ENCODE data around the gene ARID4A. TPM values are rescaled to one million over a fixed set of nuclear protein-coding genes. Genes with fewer than 3 reads are reported as not detected.

The ARID4A gene
- total and polyA plus RNA-seq, 9 of the 15 experiments (the other 6 are each of a cell fraction or from before 2014, with no cell fraction given), result 2.4 to 11.5 (median 8.7) TPM

DNA sequence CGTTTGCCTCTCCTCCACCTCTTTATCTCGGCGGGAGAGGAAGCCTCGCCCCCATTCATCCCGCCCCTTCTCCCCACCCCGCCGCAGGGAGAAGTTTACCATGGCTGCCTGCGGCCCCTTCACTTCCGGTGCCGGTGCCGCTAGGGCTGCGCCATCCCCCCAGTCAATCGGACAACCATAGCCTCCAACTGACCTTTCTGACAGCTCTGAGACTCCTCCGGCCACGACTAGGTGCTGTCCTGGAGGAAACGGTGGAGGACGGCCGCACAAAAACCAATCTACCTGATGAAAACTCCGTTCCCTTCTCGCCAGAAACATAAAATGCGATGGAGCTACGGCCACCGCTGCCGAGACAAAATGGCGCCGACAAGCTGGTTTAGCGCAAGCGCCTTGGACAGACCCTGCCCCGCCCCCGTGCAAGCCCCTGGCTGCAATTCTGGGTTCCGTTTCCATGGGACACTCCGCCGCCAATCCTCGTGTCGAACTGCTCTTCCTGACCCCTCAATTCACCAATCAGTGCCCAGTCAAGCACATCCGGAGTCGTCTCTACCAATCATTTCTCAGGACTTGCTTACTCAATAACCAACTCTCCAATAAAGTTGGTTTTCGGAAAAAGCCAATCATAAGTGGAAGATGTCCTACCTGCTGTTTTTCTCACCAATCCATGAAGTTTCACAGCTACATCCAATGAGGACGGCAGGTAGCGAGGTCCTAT lies 436 bp upstream of the ARID4A start (continued):
- TF ChIP-seq, protein P1, sequence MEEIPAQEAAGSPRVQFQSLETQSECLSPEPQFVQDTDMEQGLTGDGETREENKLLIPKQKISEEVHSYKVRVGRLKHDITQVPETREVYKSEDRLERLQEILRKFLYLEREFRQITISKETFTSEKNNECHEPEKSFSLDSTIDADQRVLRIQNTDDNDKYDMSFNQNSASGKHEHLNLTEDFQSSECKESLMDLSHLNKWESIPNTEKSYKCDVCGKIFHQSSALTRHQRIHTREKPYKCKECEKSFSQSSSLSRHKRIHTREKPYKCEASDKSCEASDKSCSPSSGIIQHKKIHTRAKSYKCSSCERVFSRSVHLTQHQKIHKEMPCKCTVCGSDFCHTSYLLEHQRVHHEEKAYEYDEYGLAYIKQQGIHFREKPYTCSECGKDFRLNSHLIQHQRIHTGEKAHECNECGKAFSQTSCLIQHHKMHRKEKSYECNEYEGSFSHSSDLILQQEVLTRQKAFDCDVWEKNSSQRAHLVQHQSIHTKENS (CRISPR knock-in tag; IDR thresholded peaks at IDR 0.05), result no peak
- TF ChIP-seq TBP (optimal IDR thresholded peaks at IDR 0.05; ENCODE audit: low read depth, low read length) (peak; percentile 55), PHB2 (IDR thresholded peaks at IDR 0.05; ENCODE audit: low read depth) (no peak), SREBF2 (CRISPR knock-in tag; IDR thresholded peaks at IDR 0.05) (no peak), ZFP1 (CRISPR knock-in tag; IDR thresholded peaks at IDR 0.05) (no peak), EZH2 (IDR thresholded peaks at IDR 0.05; ENCODE audit: borderline replicate concordance, low read depth, low read length) (peak; percentile 100), MXI1 (IDR thresholded peaks at IDR 0.05; ENCODE audit: low read depth, low read length) (peak; percentile 80), RFX1 (IDR thresholded peaks at IDR 0.05) (peak; percentile 95), ZC3H11A (IDR thresholded peaks at IDR 0.05; ENCODE audit: low read depth, low read length) (no peak), E2F3 (CRISPR knock-in tag; IDR thresholded peaks at IDR 0.05) (peak; percentile 78), ZNF408 (CRISPR knock-in tag; IDR thresholded peaks at IDR 0.05; ENCODE audit: low read depth) (no peak), STAG1 (CRISPR knock-in tag; IDR thresholded peaks at IDR 0.05; ENCODE audit: borderline replicate concordance) (no peak), CHD4 (IDR thresholded peaks at IDR 0.05; ENCODE audit: insufficient read depth, insufficient replicate concordance, low read depth, low read length, poor library complexity, severe bottlenecking) (no peak), ZNF174 (CRISPR knock-in tag; IDR thresholded peaks at IDR 0.05) (no peak)
- TF ChIP-seq, protein P2, sequence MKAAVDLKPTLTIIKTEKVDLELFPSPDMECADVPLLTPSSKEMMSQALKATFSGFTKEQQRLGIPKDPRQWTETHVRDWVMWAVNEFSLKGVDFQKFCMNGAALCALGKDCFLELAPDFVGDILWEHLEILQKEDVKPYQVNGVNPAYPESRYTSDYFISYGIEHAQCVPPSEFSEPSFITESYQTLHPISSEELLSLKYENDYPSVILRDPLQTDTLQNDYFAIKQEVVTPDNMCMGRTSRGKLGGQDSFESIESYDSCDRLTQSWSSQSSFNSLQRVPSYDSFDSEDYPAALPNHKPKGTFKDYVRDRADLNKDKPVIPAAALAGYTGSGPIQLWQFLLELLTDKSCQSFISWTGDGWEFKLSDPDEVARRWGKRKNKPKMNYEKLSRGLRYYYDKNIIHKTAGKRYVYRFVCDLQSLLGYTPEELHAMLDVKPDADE (conservative IDR thresholded peaks at IDR 0.05; ENCODE audit: control insufficient read depth, low read depth, low read length), result no peak
- TF ChIP-seq, protein P3, sequence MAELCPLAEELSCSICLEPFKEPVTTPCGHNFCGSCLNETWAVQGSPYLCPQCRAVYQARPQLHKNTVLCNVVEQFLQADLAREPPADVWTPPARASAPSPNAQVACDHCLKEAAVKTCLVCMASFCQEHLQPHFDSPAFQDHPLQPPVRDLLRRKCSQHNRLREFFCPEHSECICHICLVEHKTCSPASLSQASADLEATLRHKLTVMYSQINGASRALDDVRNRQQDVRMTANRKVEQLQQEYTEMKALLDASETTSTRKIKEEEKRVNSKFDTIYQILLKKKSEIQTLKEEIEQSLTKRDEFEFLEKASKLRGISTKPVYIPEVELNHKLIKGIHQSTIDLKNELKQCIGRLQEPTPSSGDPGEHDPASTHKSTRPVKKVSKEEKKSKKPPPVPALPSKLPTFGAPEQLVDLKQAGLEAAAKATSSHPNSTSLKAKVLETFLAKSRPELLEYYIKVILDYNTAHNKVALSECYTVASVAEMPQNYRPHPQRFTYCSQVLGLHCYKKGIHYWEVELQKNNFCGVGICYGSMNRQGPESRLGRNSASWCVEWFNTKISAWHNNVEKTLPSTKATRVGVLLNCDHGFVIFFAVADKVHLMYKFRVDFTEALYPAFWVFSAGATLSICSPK (IDR thresholded peaks at IDR 0.05; ENCODE audit: borderline replicate concordance), result no peak
- TF ChIP-seq, protein P4, sequence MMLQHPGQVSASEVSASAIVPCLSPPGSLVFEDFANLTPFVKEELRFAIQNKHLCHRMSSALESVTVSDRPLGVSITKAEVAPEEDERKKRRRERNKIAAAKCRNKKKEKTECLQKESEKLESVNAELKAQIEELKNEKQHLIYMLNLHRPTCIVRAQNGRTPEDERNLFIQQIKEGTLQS (IDR thresholded peaks at IDR 0.05), result peak; percentile 58; the same call in 1 of the 2 replicates
- TF ChIP-seq, protein P4 (CRISPR knock-in tag; conservative IDR thresholded peaks at IDR 0.05), result no peak
- TF ChIP-seq, protein P5, sequence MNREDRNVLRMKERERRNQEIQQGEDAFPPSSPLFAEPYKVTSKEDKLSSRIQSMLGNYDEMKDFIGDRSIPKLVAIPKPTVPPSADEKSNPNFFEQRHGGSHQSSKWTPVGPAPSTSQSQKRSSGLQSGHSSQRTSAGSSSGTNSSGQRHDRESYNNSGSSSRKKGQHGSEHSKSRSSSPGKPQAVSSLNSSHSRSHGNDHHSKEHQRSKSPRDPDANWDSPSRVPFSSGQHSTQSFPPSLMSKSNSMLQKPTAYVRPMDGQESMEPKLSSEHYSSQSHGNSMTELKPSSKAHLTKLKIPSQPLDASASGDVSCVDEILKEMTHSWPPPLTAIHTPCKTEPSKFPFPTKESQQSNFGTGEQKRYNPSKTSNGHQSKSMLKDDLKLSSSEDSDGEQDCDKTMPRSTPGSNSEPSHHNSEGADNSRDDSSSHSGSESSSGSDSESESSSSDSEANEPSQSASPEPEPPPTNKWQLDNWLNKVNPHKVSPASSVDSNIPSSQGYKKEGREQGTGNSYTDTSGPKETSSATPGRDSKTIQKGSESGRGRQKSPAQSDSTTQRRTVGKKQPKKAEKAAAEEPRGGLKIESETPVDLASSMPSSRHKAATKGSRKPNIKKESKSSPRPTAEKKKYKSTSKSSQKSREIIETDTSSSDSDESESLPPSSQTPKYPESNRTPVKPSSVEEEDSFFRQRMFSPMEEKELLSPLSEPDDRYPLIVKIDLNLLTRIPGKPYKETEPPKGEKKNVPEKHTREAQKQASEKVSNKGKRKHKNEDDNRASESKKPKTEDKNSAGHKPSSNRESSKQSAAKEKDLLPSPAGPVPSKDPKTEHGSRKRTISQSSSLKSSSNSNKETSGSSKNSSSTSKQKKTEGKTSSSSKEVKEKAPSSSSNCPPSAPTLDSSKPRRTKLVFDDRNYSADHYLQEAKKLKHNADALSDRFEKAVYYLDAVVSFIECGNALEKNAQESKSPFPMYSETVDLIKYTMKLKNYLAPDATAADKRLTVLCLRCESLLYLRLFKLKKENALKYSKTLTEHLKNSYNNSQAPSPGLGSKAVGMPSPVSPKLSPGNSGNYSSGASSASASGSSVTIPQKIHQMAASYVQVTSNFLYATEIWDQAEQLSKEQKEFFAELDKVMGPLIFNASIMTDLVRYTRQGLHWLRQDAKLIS (CRISPR knock-in tag; IDR thresholded peaks at IDR 0.05), result peak; percentile 72
